ENCODE data around the gene CLIP3.
A peak's percentile ranks its signal among the peaks of the same experiment; 100 is the strongest.

CLIP3 gene

DNA sequence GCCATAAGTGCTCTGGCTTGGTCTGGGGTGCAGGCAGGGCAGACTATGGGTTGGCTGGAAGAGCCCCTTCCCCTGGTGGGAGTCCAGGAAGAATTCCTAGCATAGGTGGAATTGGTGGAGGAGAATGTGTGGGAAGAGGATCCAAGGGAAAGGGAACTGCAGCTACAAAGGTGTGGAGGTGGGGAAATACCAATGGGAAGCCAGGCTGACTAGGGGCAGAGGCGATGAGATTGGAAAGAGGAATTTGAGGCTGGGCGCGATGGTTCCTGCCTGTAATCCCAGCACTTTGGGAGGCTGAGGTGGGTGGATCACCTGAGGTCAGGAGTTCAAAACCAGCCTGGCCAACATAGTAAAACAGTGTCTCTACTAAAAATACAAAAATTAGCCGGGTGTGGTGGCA lies 42.5 kb downstream of the CLIP3 start:
- no peak overlapping the region for H2BK12ac ChIP-seq (ENCODE audit: low read length)
- no peak overlapping the region for H2AK5ac ChIP-seq (ENCODE audit: low read depth, low read length)
- no peaks in the 10 kb centered on the region for H3K79me1 ChIP-seq (ENCODE audit: low read depth, low read length)
- no peak overlapping the region for H2AFZ ChIP-seq (ENCODE audit: low read length)
- H4K8ac ChIP-seq (ENCODE audit: low read depth, low read length): no peak overlapping the region
- peaks cover 0 to 2% of the 10 kb centered on the region in 2 donors for H3K9me3 ChIP-seq (replicated peaks in 1 of 2; ENCODE audit: control insufficient read depth in 2 of 2, insufficient read depth in 1 of 2, low read depth in 1 of 2, low read length in 2 of 2)
- H3K36me3 ChIP-seq (replicated peaks in 1 of 2; ENCODE audit: control insufficient read depth in 2 of 2, insufficient read depth in 2 of 2, low read length in 2 of 2): no peaks in the 10 kb centered on the region
- H3K4ac ChIP-seq (ENCODE audit: low read length): no peak overlapping the region
- H3K9ac ChIP-seq (ENCODE audit: low read depth, low read length, poor library complexity): no peak overlapping the region
- H3K23ac ChIP-seq (ENCODE audit: low read depth, low read length, poor library complexity): no peak overlapping the region
- H3K4me1 ChIP-seq (ENCODE audit: control insufficient read depth in 2 of 2, insufficient read depth in 1 of 2, low read depth in 1 of 2, low read length in 2 of 2): peaks cover 7% of the 10 kb centered on the region in 2 donors
- no peak overlapping the region for H3K27ac ChIP-seq (replicated peaks; ENCODE audit: low read length)
- WGBS, 2 donors (ENCODE audit: extremely low coverage in 2 of 2, insufficient read length in 2 of 2, insufficient replicate concordance in 1 of 2): no CpG with 5 or more reads among the region's 4 CpGs
- no peak overlapping the region for H2BK15ac ChIP-seq (ENCODE audit: low read length)
- no peak overlapping the region for H3K14ac ChIP-seq (ENCODE audit: low read length)
- no peak overlapping the region for H3K4me3 ChIP-seq (ENCODE audit: low read length in 2 of 2)
- H2BK120ac ChIP-seq (ENCODE audit: low read depth, low read length): no peak overlapping the region
- H2BK5ac ChIP-seq (ENCODE audit: low read length): no peak overlapping the region
- DNase-seq (ENCODE audit: low spot score): no peak
- H3K18ac ChIP-seq (ENCODE audit: low read length): no peak overlapping the region
- no peak overlapping the region for H4K91ac ChIP-seq (ENCODE audit: low read depth, low read length, poor library complexity)
- peaks cover 0 to 47% (median 16%) of the 10 kb centered on the region in 3 experiments for H3K27me3 ChIP-seq (ENCODE audit: control insufficient read depth in 3 of 3, insufficient read depth in 3 of 3, low read depth in 1 of 3, low read length in 3 of 3)
- no peak overlapping the region for H3K4me2 ChIP-seq (ENCODE audit: insufficient read depth, low read length, poor library complexity, severe bottlenecking)

DNA sequence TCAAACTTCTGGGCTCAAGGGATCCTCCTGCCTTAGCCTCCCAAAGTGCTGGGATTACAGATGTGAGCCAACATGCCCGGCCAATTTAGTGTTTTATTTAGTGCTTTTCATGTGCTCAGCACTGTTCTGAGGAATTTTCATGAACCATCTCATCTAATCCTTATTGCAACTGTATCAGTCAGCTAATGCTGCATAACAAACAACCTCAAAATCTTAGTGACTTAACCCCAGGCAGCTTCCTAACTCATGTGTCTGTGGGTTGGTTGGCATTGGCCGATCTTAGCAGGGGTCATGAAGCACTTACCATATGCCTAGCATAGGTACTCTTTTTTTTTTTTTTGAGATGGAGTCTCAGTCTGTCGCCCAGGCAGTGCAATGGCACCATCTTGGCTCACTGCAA lies 43.8 kb downstream of the CLIP3 start:
- no peak overlapping the region for H3K9ac ChIP-seq (ENCODE audit: low read depth, low read length, poor library complexity)
- WGBS, 2 donors (ENCODE audit: extremely low coverage in 2 of 2, insufficient read length in 2 of 2, insufficient replicate concordance in 1 of 2): no CpG with 5 or more reads among the region's 3 CpGs
- no peaks in the 10 kb centered on the region for H3K79me1 ChIP-seq (ENCODE audit: low read depth, low read length)
- H2AFZ ChIP-seq (ENCODE audit: low read length): no peak overlapping the region
- no peak overlapping the region for H3K18ac ChIP-seq (ENCODE audit: low read length)
- no peak overlapping the region for H3K4me2 ChIP-seq (ENCODE audit: insufficient read depth, low read length, poor library complexity, severe bottlenecking)
- no peak overlapping the region for H2BK5ac ChIP-seq (ENCODE audit: low read length)
- no peak overlapping the region for H2BK12ac ChIP-seq (ENCODE audit: low read length)
- H2BK120ac ChIP-seq (ENCODE audit: low read depth, low read length): no peak overlapping the region
- no peak overlapping the region for H2AK5ac ChIP-seq (ENCODE audit: low read depth, low read length)
- H2BK15ac ChIP-seq (ENCODE audit: low read length): no peak overlapping the region
- peaks cover 6 to 7% of the 10 kb centered on the region in 2 donors for H3K4me1 ChIP-seq (ENCODE audit: control insufficient read depth in 2 of 2, insufficient read depth in 1 of 2, low read depth in 1 of 2, low read length in 2 of 2)
- peaks cover 0 to 2% of the 10 kb centered on the region in 2 donors for H3K9me3 ChIP-seq (replicated peaks in 1 of 2; ENCODE audit: control insufficient read depth in 2 of 2, insufficient read depth in 1 of 2, low read depth in 1 of 2, low read length in 2 of 2)
- no peak overlapping the region for H3K27ac ChIP-seq (replicated peaks; ENCODE audit: low read length)
- no peak overlapping the region for H3K4me3 ChIP-seq (ENCODE audit: low read length in 2 of 2)
- H4K91ac ChIP-seq (ENCODE audit: low read depth, low read length, poor library complexity): no peak overlapping the region
- H3K23ac ChIP-seq (ENCODE audit: low read depth, low read length, poor library complexity): no peak overlapping the region
- H3K36me3 ChIP-seq (replicated peaks in 1 of 2; ENCODE audit: control insufficient read depth in 2 of 2, insufficient read depth in 2 of 2, low read length in 2 of 2): no peaks in the 10 kb centered on the region
- no peak overlapping the region for H3K4ac ChIP-seq (ENCODE audit: low read length)
- H4K8ac ChIP-seq (ENCODE audit: low read depth, low read length): no peak overlapping the region
- DNase-seq (ENCODE audit: low spot score): no peak
- H3K27me3 ChIP-seq (ENCODE audit: control insufficient read depth in 3 of 3, insufficient read depth in 3 of 3, low read depth in 1 of 3, low read length in 3 of 3): peaks cover 0 to 51% (median 16%) of the 10 kb centered on the region in 3 experiments
- no peak overlapping the region for H3K14ac ChIP-seq (ENCODE audit: low read length)

DNA sequence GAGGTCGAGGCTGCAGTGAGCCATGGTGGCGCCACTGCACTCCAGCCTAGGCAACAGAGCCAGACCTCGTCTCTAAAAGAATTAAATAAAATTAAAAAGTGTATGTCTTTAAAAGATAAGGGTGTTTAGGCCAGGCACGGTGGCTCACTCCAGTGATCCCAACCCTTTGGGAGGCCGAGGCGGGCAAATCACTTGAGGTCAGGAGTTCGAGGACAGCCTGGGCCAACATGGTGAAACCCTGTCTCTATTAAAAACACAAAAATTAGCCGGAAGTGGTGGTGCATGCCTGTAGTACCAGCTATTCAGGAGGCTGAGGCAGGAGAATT lies 45.1 kb downstream of the CLIP3 start:
- Histone ChIP-seq H3K4ac (ENCODE audit: low read length) (no peak overlapping the region), H2AK5ac (ENCODE audit: low read depth, low read length) (no peak overlapping the region), H3K27me3 (ENCODE audit: control insufficient read depth in 3 of 3, insufficient read depth in 3 of 3, low read depth in 1 of 3, low read length in 3 of 3) (peaks cover 0 to 56% (median 19%) of the 10 kb centered on the region in 3 experiments), H3K36me3 (replicated peaks in 1 of 2; ENCODE audit: control insufficient read depth in 2 of 2, insufficient read depth in 2 of 2, low read length in 2 of 2) (no peaks in the 10 kb centered on the region), H3K18ac (ENCODE audit: low read length) (no peak overlapping the region), H3K4me2 (ENCODE audit: insufficient read depth, low read length, poor library complexity, severe bottlenecking) (peak overlapping the region; percentile 78), H2BK15ac (ENCODE audit: low read length) (no peak overlapping the region), H2AFZ (ENCODE audit: low read length) (peak overlapping the region; percentile 90), H3K79me1 (ENCODE audit: low read depth, low read length) (no peaks in the 10 kb centered on the region), H2BK5ac (ENCODE audit: low read length) (no peak overlapping the region), H3K23ac (ENCODE audit: low read depth, low read length, poor library complexity) (no peak overlapping the region), H2BK12ac (ENCODE audit: low read length) (no peak overlapping the region), H3K14ac (ENCODE audit: low read length) (no peak overlapping the region), H3K9me3 (replicated peaks in 1 of 2; ENCODE audit: control insufficient read depth in 2 of 2, insufficient read depth in 1 of 2, low read depth in 1 of 2, low read length in 2 of 2) (peaks cover 0 to 2% of the 10 kb centered on the region in 2 donors), H3K4me1 (ENCODE audit: control insufficient read depth in 2 of 2, insufficient read depth in 1 of 2, low read depth in 1 of 2, low read length in 2 of 2) (peaks cover 0 to 8% of the 10 kb centered on the region in 2 donors), H2BK120ac (ENCODE audit: low read depth, low read length) (no peak overlapping the region), H3K4me3 (ENCODE audit: low read length in 2 of 2) (no peak overlapping the region), H4K91ac (ENCODE audit: low read depth, low read length, poor library complexity) (no peak overlapping the region), H3K27ac (replicated peaks; ENCODE audit: low read length) (no peak overlapping the region), H3K9ac (ENCODE audit: low read depth, low read length, poor library complexity) (no peak overlapping the region), H4K8ac (ENCODE audit: low read depth, low read length) (no peak overlapping the region)
- DNase-seq (ENCODE audit: low spot score): no peak
- WGBS, 2 donors (ENCODE audit: extremely low coverage in 2 of 2, insufficient read length in 2 of 2, insufficient replicate concordance in 1 of 2): no CpG with 5 or more reads among the region's 8 CpGs

DNA sequence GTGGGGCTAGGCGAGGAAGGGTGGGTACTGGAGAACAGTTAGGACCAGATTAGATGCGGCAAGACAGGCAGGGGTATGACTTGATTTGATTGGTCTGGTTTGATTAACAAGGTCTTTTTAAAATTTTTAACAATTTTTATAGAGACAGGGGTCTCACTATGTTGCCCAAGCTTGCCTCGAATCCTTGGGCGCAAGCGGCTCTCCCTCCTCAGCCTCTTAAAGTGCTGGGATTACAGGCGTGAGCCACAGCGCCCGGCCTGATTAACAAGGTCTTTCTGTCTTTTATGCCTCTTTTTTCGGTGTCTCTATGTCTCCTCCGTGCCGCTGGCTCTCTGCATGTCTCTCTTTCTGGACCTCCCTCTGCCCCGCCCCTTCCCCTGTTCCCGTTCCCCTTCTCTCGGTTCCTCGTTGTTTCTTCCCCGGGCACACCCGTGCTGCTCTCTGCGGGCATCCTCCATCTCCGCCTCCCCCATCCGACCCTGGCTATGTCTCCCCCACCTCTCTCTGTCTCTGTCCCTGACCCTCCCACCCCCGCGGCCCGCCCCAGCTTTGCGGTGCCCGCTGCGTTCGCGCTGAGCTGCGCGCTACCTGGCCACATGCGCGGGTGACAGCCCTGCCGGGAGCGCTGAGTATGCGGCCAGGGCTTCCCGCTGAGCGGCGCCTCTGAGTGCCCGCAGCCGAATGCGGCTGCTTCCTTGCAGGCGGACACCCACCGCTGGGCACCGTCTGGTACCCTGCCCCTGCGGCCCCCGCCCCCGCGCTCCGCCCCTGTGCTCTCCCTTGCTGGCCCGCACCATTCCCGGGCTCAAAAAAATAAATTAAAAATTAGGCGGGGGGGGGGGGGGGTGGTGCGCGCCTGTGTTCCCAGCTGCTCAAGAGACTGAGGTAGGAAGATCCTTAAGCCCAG lies 45.8 kb downstream of the CLIP3 start:
- peak overlapping the region; percentile 4 for H2AK5ac ChIP-seq (ENCODE audit: low read depth, low read length)
- DNase-seq (ENCODE audit: low spot score): no peak
- H2BK5ac ChIP-seq (ENCODE audit: low read length): no peak overlapping the region
- peak overlapping the region; percentile 90 for H2AFZ ChIP-seq (ENCODE audit: low read length)
- H2BK120ac ChIP-seq (ENCODE audit: low read depth, low read length): no peak overlapping the region
- H3K4me3 ChIP-seq (ENCODE audit: low read length in 2 of 2): peak overlapping the region; percentile 13 to 72
- H3K14ac ChIP-seq (ENCODE audit: low read length): no peak overlapping the region
- peak overlapping the region; percentile 16 for H3K9ac ChIP-seq (ENCODE audit: low read depth, low read length, poor library complexity)
- peaks cover 0 to 56% (median 21%) of the 10 kb centered on the region in 3 experiments for H3K27me3 ChIP-seq (ENCODE audit: control insufficient read depth in 3 of 3, insufficient read depth in 3 of 3, low read depth in 1 of 3, low read length in 3 of 3)
- no peak overlapping the region for H4K91ac ChIP-seq (ENCODE audit: low read depth, low read length, poor library complexity)
- H3K4me2 ChIP-seq (ENCODE audit: insufficient read depth, low read length, poor library complexity, severe bottlenecking): peak overlapping the region; percentile 78
- H3K27ac ChIP-seq (replicated peaks; ENCODE audit: low read length): no peak overlapping the region
- no peak overlapping the region for H2BK15ac ChIP-seq (ENCODE audit: low read length)
- no peak overlapping the region for H3K23ac ChIP-seq (ENCODE audit: low read depth, low read length, poor library complexity)
- peaks cover 0 to 8% of the 10 kb centered on the region in 2 donors for H3K4me1 ChIP-seq (ENCODE audit: control insufficient read depth in 2 of 2, insufficient read depth in 1 of 2, low read depth in 1 of 2, low read length in 2 of 2)
- no peak overlapping the region for H4K8ac ChIP-seq (ENCODE audit: low read depth, low read length)
- H3K9me3 ChIP-seq (replicated peaks in 1 of 2; ENCODE audit: control insufficient read depth in 2 of 2, insufficient read depth in 1 of 2, low read depth in 1 of 2, low read length in 2 of 2): peaks cover 0 to 2% of the 10 kb centered on the region in 2 donors
- H3K79me1 ChIP-seq (ENCODE audit: low read depth, low read length): no peaks in the 10 kb centered on the region
- no peak overlapping the region for H2BK12ac ChIP-seq (ENCODE audit: low read length)
- H3K18ac ChIP-seq (ENCODE audit: low read length): peak overlapping the region; percentile 60
- H3K4ac ChIP-seq (ENCODE audit: low read length): no peak overlapping the region
- no peaks in the 10 kb centered on the region for H3K36me3 ChIP-seq (replicated peaks in 1 of 2; ENCODE audit: control insufficient read depth in 2 of 2, insufficient read depth in 2 of 2, low read length in 2 of 2)
- WGBS, 2 donors (ENCODE audit: extremely low coverage in 2 of 2, insufficient read length in 2 of 2, insufficient replicate concordance in 1 of 2): no CpG with 5 or more reads among the region's 54 CpGs

All from neuronal stem cell (in vitro differentiated cells).